Measurements from ENCODE around the gene NLRP10.

The NLRP10 gene

GRCh38 chr11:7973011-7973410, 7.8 kb upstream of the NLRP10 start:
- DNase-seq (ENCODE audit: low read depth in 2 of 2): no peak

GRCh38 chr11:7971846-7972245, 6.6 kb upstream of the NLRP10 start:
- DNase-seq (ENCODE audit: low read depth in 2 of 2): no peak

DNA sequence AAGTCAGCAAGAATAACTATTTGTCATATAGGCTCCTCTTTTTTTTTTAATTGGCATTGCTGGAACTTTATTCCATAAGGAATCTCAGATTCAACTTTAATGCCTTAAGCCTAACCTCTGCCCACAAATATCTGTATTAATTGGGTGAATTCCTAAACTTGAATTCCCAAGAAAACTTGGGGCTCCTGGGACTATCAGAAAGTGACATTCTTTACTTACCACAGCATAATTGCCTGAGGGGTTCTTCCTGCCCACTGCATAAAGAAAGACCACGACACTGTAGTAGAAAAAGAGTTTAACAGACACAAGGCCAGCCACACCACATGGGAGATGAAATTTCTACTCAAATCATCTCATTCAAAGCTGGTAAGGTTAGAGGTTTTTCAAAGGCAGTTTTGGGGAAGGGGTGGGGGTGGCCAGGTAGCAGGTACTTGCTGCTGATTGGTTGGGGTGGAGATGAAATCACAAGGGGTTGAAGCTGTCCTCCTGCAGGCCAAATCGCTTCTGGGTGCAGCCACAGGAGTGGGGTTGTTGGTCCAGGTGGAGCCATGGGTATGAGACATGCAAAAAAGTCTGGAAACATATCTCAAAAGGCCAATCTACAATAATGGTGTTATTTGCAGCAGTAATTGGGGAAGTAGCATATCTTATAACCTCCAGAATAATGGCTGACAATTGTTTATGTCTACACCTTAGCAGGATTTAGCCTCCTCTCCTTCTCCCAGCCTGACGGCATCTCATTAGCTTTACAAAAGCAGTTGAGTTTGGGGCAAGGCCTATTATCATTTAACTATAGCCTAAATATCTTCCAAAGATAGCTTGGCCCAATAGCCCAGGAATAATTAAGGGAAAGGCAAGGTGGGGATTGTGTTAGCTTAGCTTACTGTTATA, 4.8 kb upstream of the NLRP10 start:
- DNase-seq (ENCODE audit: low read depth in 2 of 2): no peak

GRCh38 chr11:7968686-7969085, 3.4 kb upstream of the NLRP10 start:
- no peak for DNase-seq (ENCODE audit: low read depth in 2 of 2)

GRCh38 chr11:7967826-7968225, 2.6 kb upstream of the NLRP10 start:
- DNase-seq (ENCODE audit: low read depth in 2 of 2): no peak

- DNase-seq (ENCODE audit: low read depth in 2 of 2): no peak
Observed at GRCh38 chr11:7967097-7967496, 1.9 kb upstream of the NLRP10 start.

DNA sequence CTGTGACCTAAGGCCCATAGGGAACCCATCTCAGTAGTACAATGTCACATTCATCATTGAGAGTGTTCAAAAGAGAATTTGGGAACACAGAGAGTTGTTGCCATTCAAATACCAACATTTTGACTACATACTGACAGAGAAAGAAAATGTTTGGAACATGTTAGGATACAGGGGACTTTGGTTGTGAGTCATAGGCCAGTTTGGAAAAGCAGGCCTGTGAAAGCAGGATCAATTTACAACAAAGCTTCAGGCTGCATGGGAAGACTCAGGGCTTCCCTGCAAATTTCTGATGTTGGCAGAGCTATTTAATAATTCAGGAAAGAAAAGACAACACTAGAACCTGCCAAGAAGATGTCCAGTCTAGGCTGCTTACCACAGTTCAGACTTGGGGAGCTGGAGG, 374 bp downstream of the NLRP10 start:
- no peak for DNase-seq (ENCODE audit: low read depth in 2 of 2)

DNA sequence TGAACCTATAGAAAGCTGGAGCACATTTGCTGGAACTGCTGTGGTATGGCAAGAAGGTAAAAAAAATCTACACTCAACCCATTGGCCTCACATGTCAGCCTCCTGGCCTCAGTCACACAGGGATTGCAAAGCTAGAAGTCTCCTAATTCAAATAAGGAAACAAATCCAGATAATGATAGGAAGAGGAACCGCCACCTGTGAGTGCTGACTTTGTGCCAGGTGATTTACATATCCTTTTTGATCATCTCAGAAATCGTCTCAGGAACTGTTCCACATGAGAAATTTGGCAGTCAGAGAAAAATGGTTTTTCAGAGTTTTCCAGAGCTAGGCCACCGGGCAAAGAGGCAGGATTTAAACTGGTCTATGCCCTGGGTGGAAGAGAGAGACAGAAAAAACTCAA, 986 bp downstream of the NLRP10 start:
- no peak for DNase-seq (ENCODE audit: low read depth in 2 of 2)

DNA sequence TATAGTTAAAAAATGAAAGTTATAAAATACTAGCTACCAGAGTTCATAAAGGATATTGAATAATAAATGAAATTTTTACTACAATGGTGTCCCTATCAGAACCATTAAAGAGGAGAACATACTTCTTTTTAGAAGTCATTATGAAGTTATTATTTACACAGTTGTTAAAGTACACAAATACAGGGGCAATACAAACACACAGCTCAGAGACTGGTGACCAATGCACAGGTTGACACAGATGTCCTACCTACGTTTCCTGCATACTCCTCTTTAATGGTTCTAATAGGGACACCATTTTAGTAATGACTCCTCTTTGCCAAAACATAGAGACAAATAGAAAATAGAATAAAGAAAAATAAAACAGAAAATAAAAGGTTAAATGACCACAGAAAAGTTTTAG, 10.1 kb downstream of the NLRP10 start:
- DNase-seq (ENCODE audit: low read depth in 2 of 2): no peak

GRCh38 chr11:7949934-7950333, 15.3 kb downstream of the NLRP10 start:
- DNase-seq (ENCODE audit: low read depth in 2 of 2): no peak

DNA sequence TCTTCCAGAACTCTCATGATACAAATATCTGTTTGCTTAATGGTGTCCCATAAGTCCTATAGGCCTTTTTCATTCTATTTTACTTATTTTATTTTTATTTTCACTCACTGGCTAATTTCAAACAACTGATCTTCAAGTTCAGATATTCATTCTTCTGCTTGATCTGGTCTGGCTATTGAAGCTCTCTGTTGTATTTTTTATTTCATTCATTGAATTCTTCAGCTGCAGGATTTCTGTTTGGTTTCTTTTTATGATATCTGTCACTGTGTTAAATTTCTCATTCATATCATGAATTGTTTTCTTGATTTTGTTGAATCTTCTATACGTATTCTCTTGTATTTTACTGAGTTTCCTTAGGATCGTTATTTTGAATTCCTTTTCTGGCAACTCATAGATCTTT, 21.1 kb downstream of the NLRP10 start:
- no peak for DNase-seq (ENCODE audit: low read depth in 2 of 2)

DNA sequence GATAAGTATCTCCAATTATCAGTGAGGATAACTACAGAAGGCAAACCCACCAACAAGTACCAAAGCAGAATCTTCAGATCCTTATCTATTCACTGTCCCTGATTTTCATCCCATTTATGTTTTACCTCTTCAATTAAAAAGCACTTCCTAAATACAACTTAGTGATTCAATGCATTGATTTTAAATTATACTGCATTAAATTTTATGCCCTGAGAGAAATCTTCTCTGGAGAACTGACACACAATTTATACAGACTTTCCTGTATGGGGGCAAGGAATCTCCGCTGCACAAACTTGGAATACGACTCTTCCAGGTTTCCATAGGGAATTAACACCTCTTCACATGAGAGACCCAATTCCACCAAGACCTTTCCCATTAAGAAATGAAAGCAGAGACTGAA, 23.6 kb downstream of the NLRP10 start, which contains the start of gene OR10A3:
Gene OR10A3 (minus strand): TSS at position 101 of the 400 bp plus-strand sequence. CDS start 2,188 bp downstream, outside the sequence.
- DNase-seq (ENCODE audit: low read depth in 2 of 2): no peak

GRCh38 chr11:7941146-7941545, 24.1 kb downstream of the NLRP10 start:
- DNase-seq (ENCODE audit: low read depth in 2 of 2): no peak

- no peak for DNase-seq (ENCODE audit: low read depth in 2 of 2)
Observed at GRCh38 chr11:7936615-7937014, 28.6 kb downstream of the NLRP10 start.

- no peak for DNase-seq (ENCODE audit: low read depth in 2 of 2)
Observed at GRCh38 chr11:7931168-7931567, 34.1 kb downstream of the NLRP10 start, which contains the start of gene OR10A6. Gene OR10A6 (minus strand): TSS chr11:7931268. CDS start chr11:7928662, 2,606 bp downstream.

- no peak for DNase-seq (ENCODE audit: low read depth in 2 of 2)
Observed at GRCh38 chr11:7927635-7928034, 37.6 kb downstream of the NLRP10 start.

DNA sequence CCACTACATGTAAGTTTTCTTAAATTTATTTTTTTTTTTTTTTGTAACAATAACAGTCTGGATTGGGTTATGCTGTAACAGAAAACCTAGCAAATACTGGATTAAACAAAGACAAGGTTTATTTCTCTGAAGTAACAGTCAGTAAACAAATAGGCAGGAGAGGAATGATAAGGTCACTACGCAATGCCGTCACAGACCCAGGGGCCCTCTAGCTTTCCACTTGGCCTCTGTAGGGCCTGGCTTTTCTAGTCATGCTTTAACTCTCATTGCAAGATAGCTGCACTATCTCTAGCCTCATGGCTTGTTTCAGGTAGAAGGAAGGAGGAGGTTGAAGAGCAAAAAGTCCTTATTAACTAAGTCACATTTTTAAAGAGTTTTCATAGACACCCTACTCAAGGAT, 40.7 kb downstream of the NLRP10 start:
- no peak for DNase-seq (ENCODE audit: low read depth in 2 of 2)

DNA sequence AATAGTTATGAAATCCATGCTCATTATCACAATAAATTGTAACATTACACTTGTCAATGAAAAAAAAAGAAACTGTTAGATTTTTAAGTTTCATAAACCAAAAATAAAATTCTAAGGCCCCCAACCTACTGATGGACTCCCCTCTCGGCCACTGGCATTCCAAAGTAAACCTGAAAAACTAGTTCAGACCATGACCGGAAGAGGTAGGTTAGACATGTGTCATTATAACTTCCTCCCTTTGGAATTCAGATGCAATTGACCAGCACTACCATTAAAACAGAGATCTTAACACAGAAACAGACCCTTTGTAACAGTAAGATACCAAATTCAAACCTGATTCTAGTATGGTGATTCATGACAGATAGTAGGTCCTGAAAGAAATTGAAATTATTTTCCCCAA, 47.1 kb downstream of the NLRP10 start:
- no peak for DNase-seq (ENCODE audit: low read depth in 2 of 2)
